ENCODE data around the gene TRIB2.

TRIB2 gene

DNA sequence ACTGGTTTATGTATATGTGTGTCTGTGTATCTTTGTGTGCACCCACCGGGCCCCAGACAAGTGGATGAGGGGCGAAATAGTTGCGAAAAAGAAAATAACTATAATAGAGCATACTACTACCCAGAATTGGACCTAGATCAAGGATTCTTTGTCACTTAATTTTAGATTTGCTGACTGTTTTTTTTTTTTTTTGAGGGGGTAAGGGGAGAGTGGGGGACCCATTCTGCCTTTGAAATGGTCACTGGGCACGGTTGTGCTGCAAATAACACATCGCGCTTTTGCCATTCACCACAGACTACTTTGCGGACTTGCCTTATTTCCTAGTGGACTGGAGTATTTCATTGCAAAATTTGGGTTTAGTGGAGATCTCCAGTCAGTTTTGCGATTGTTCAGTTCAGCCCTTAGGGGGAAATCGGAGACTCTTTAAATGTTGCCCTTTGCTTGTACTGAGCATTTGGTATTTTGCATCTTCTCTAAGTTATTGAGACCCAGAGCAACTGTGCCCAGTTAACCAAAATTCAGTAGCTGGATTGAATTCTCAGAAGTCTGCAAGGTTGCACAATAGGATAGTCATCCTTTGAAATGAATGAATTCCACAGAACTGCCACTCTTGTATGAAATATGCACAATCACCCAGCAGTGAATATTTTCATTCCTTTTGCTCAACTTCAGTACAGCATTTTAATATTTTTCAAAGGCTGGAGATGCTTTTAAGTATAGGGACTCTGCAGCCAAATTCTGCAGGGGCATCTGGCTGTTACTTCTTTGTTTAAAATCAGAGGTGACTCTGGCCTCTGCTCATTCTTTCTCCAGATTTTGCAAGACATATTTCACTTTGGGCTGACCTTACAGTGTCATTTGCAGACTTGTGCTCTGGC is 2.9 kb downstream of the TRIB2 start:
- no peaks in the 10 kb centered on the region for H3K9me3 ChIP-seq (ENCODE audit: control insufficient read depth, low read length)
- no peaks in the 10 kb centered on the region for H3K27me3 ChIP-seq (ENCODE audit: control insufficient read depth, insufficient read depth, low read length, poor library complexity, severe bottlenecking)
- peak overlapping the region; percentile 88 for H3K4me3 ChIP-seq (ENCODE audit: insufficient read depth, low read depth, low read length)
- WGBS, 2 experiments, result 13 to 21% methylated on average over 7 to 8 of the region's 9 CpGs
- H3K36me3 ChIP-seq (ENCODE audit: control insufficient read depth, insufficient read depth, low read length), result peaks cover 13% of the 10 kb centered on the region
- no peak overlapping the region for H3K27ac ChIP-seq (ENCODE audit: insufficient read depth, low read depth, low read length, poor library complexity, severe bottlenecking)
- H3K4me1 ChIP-seq (ENCODE audit: control insufficient read depth, insufficient read depth, low read length), result peaks cover 25% of the 10 kb centered on the region

DNA sequence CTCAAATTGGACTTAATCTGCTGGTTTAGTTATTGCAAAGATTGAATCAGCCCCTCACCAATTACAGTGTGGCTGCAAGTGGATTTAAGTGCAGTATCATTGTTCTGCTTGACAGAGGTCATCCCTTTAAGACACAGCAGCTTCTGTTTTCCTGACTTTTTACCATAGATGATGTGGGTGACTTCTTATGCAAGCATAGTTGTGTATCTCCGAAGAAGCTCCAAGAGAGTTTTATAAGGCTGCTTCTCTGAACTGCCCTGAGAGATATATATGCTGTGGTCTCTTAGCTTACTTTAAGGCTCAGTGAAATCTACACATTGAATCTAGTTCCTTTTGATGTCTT is 3.5 kb downstream of the TRIB2 start:
- H3K36me3 ChIP-seq (ENCODE audit: control insufficient read depth, insufficient read depth, low read length), result peaks cover 19% of the 10 kb centered on the region
- H3K4me1 ChIP-seq (ENCODE audit: control insufficient read depth, insufficient read depth, low read length), result peaks cover 19% of the 10 kb centered on the region
- WGBS, 2 experiments, result 40 to 56% methylated on average over 1 of the region's 1 CpG
- H3K27me3 ChIP-seq (ENCODE audit: control insufficient read depth, insufficient read depth, low read length, poor library complexity, severe bottlenecking), result no peaks in the 10 kb centered on the region
- H3K27ac ChIP-seq (ENCODE audit: insufficient read depth, low read depth, low read length, poor library complexity, severe bottlenecking), result no peak overlapping the region
- H3K9me3 ChIP-seq (ENCODE audit: control insufficient read depth, low read length), result no peaks in the 10 kb centered on the region
- H3K4me3 ChIP-seq (ENCODE audit: insufficient read depth, low read depth, low read length), result peak overlapping the region; percentile 88

DNA sequence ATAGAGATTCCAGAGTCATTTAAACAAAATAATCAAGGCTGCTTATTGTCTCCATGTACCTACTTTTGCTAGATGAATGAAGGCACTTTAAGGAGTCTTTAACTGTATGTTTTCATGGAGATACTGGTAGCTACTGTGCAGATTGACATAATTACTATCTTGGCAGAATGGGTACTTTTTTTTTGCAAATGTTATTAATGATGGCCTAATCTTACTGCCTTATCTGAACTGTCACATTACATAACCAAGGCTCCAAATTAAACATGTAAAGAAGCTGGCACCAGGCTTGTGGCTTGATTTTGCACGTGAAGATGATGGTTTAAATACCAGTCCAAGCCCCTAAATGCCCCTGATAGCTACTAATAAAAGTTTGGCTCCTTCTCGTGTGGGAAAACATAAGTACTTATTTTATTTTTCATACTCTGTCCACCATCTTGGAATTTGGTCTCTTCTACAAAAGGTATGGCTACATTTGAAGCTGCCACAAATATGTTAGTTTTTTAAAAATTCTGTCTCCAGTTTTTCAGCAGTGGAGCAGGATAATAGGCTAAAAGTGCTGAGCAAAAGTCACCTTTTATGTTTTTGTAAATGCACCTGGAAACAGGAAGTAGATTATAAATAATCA is 4.1 kb downstream of the TRIB2 start:
- Histone ChIP-seq H3K9me3 (ENCODE audit: control insufficient read depth, low read length) (no peaks in the 10 kb centered on the region), H3K36me3 (ENCODE audit: control insufficient read depth, insufficient read depth, low read length) (peaks cover 25% of the 10 kb centered on the region), H3K4me3 (ENCODE audit: insufficient read depth, low read depth, low read length) (peak overlapping the region; percentile 88), H3K27ac (ENCODE audit: insufficient read depth, low read depth, low read length, poor library complexity, severe bottlenecking) (no peak overlapping the region), H3K27me3 (ENCODE audit: control insufficient read depth, insufficient read depth, low read length, poor library complexity, severe bottlenecking) (no peaks in the 10 kb centered on the region), H3K4me1 (ENCODE audit: control insufficient read depth, insufficient read depth, low read length) (peaks cover 18% of the 10 kb centered on the region)
- 78 to 81% methylated on average over 2 of the region's 2 CpGs for WGBS, 2 experiments

DNA sequence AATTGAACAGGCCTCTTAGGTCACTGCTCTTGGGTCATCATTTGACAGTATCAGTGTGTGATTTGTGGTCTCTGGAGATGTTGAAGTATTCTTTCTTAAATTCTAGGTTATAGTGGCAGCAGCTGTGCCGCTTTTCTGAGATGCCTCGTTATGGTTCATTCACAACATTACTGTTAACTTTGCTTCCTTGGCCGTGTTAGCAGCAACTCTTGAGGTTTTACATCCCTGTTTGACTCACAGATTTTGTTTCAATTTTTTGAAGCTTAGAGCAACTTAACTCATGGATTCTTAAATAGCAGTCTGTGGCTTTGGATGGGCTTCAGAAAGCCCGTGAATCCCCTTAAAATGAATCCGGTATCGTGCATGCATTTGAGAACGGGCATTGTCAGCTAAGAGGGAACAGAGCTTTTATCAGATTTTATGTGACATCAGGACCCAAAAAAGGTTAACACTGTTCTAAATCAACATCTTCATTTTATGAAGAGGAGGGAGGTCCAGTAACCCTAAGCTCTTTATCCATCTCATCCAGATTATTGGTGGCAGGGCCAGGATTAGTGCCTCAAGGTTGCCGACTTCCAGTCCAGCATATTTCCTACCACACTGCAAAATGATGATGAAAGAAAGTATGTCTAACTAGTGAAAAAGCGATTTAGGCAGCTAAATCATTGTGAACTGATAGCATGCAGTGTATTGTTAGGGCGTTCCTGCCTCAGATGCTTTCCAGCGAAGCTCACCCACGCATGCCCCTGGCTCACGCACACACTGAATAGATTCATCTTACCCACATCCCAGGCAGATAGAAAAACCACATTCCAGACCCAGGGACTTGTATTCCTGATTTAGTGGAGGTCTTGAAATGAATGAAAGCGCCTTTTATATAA is 5.1 kb downstream of the TRIB2 start:
- H3K27me3 ChIP-seq (ENCODE audit: control insufficient read depth, insufficient read depth, low read length, poor library complexity, severe bottlenecking), result no peaks in the 10 kb centered on the region
- no peak overlapping the region for H3K27ac ChIP-seq (ENCODE audit: insufficient read depth, low read depth, low read length, poor library complexity, severe bottlenecking)
- WGBS, 2 experiments, result 81 to 83% methylated on average over 13 to 14 of the region's 14 CpGs
- no peaks in the 10 kb centered on the region for H3K9me3 ChIP-seq (ENCODE audit: control insufficient read depth, low read length)
- H3K4me3 ChIP-seq (ENCODE audit: insufficient read depth, low read depth, low read length), result peak overlapping the region; percentile 88
- H3K36me3 ChIP-seq (ENCODE audit: control insufficient read depth, insufficient read depth, low read length), result peaks cover 34% of the 10 kb centered on the region
- peaks cover 18% of the 10 kb centered on the region for H3K4me1 ChIP-seq (ENCODE audit: control insufficient read depth, insufficient read depth, low read length)

DNA sequence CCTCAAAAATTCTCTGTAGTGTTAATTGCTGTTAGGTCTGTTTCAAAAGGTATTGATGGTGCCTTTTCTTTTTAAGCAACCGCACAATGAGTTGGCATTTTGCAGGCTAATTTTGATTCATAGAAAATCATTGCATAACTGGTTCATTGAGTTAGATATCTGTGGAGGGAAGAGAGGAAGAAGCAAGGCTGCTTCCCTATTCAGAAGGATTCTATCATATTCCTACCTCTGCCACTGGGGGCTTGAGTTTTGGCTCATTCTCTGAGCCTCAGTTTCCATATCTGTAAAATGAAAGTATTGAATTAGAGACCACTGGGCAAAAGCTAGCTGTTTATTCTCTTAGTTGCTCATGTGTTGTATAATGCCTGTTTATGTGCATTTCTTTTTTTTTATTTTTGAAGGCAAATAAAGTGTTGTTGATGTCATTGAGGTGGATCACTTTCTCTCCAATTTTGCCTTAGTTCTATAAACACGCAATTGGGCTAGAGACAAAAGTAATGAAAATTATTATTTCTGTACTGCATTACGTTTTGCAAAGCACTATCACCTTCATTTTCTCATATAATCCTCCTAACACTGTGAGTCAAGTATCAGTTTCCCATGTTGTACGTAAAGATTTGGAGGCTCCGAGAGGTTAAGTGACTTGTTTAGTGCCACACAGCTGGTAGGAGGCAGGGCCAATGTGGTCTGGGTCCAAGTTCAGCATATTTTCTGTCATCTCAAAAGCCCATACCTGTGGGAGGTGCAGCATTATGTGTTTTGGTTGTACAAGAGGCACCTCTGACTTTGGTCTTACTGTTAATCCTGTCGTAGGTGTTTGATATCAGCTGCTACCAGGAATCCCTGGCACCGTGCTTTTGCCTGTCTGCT is 5.9 kb downstream of the TRIB2 start:
- Histone ChIP-seq H3K27me3 (ENCODE audit: control insufficient read depth, insufficient read depth, low read length, poor library complexity, severe bottlenecking) (no peaks in the 10 kb centered on the region), H3K4me1 (ENCODE audit: control insufficient read depth, insufficient read depth, low read length) (peaks cover 18% of the 10 kb centered on the region), H3K27ac (ENCODE audit: insufficient read depth, low read depth, low read length, poor library complexity, severe bottlenecking) (no peak overlapping the region), H3K9me3 (ENCODE audit: control insufficient read depth, low read length) (no peaks in the 10 kb centered on the region), H3K4me3 (ENCODE audit: insufficient read depth, low read depth, low read length) (no peak overlapping the region), H3K36me3 (ENCODE audit: control insufficient read depth, insufficient read depth, low read length) (peaks cover 42% of the 10 kb centered on the region)
- WGBS, 2 experiments, result 95 to 96% methylated on average over 7 of the region's 7 CpGs

DNA sequence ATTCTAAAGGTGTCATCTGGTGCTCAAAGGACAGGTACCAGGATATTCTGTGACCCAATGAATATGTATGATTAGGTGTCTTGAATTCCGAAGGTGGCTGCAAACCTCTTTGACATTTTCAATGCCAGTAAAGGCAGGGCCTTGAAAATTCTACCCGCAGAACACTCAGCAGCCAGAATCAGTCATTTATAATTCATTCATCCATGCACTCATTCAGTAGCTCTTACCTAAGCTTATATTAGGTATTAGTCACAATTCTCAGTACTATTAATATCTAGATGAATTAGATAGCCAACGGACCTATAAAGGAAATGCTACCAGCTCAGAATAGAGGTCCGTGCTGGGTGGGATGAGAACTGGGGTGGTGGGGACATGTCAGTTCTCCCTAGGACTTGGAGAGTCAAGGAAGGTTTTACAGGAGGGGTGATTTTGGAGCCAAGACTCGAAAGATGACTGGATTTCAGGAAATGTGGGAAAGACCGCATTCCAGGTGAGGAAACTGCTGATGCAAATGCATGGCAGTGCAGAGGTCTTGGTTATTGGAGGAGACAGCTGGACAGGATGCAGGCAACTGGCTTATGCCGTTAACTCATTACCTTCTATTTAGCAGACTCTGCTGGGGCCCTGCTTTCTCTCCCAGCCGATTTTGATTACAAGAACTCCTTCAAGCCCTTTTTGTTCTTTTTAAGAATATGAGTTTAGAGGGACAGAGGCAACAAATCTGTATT is 7.2 kb downstream of the TRIB2 start:
- Histone ChIP-seq H3K36me3 (ENCODE audit: control insufficient read depth, insufficient read depth, low read length) (peaks cover 53% of the 10 kb centered on the region), H3K27me3 (ENCODE audit: control insufficient read depth, insufficient read depth, low read length, poor library complexity, severe bottlenecking) (no peaks in the 10 kb centered on the region), H3K4me3 (ENCODE audit: insufficient read depth, low read depth, low read length) (no peak overlapping the region), H3K9me3 (ENCODE audit: control insufficient read depth, low read length) (no peaks in the 10 kb centered on the region), H3K27ac (ENCODE audit: insufficient read depth, low read depth, low read length, poor library complexity, severe bottlenecking) (no peak overlapping the region), H3K4me1 (ENCODE audit: control insufficient read depth, insufficient read depth, low read length) (peaks cover 18% of the 10 kb centered on the region)
- 92 to 96% methylated on average over 8 of the region's 8 CpGs for WGBS, 2 experiments

DNA sequence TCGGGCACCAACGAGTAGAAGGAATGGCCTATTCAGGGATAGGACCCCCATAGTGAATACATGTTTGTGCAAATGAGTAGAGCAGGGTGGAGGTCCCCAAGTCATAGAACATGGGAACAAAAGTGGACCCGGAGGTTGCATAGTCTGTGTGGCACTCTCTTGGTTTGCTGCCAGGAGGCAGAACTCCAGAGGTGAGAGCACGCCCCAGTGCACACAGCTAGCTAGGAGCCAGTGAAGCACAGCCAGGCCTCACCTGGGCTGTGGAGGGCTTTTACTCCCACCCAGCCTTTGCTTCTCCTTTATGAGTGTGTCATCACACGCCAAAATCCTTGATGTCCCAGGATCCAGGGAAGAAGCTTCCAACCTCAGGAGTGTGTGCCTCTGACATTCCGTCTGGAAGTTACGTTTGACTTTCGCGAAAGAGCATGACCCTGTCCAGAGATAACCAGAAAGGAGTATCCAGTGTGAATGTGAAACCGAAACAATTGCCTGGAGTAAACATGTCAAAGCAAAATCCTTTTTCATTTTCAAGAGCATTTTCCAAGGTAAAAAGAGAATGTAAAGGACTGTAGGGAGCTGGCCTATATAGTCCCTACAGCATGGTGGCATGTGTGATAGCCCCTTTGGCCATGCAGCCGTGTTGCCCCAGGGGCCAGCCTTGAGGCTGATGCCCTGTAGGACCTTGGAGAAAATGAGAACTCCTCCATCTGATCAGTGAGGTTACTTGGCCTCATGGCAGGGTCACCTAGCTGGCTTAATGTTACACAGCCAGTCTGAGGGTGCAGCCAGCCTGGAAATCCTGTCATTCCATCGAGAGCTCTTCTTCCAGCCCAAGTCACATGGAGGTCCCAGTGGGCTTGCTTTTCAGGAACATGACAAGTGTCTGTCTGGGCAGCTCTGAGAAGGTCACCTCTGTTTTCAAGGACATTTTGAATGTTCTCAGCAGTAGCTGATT is 8.8 kb downstream of the TRIB2 start:
- no peak overlapping the region for H3K27ac ChIP-seq (ENCODE audit: insufficient read depth, low read depth, low read length, poor library complexity, severe bottlenecking)
- WGBS, 2 experiments, result 94 to 97% methylated on average over 12 of the region's 12 CpGs
- H3K9me3 ChIP-seq (ENCODE audit: control insufficient read depth, low read length), result no peaks in the 10 kb centered on the region
- no peaks in the 10 kb centered on the region for H3K27me3 ChIP-seq (ENCODE audit: control insufficient read depth, insufficient read depth, low read length, poor library complexity, severe bottlenecking)
- H3K36me3 ChIP-seq (ENCODE audit: control insufficient read depth, insufficient read depth, low read length), result peaks cover 69% of the 10 kb centered on the region
- H3K4me1 ChIP-seq (ENCODE audit: control insufficient read depth, insufficient read depth, low read length), result peaks cover 22% of the 10 kb centered on the region
- no peak overlapping the region for H3K4me3 ChIP-seq (ENCODE audit: insufficient read depth, low read depth, low read length)

DNA sequence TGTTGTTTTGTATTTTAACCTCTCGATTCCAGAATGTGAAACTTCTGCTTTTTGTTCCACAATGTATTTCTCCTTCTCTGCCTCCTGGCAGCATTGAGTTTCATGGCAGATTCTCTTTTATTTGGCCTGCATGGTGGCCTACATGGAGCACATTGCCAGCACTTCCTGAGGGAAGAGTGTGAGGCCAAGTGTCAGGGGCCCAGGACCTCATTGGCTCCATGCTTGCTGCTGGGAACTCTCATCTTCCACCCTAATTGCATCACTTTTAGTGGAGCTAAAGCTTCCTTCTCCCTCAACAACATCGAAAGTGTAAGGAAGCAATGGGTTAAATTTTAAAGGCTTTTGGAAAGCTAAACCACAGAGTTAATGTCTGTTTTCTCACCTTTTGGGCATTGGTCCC is 9.5 kb downstream of the TRIB2 start:
- Histone ChIP-seq H3K27me3 (ENCODE audit: control insufficient read depth, insufficient read depth, low read length, poor library complexity, severe bottlenecking) (no peaks in the 10 kb centered on the region), H3K27ac (ENCODE audit: insufficient read depth, low read depth, low read length, poor library complexity, severe bottlenecking) (no peak overlapping the region), H3K4me1 (ENCODE audit: control insufficient read depth, insufficient read depth, low read length) (peaks cover 19% of the 10 kb centered on the region), H3K36me3 (ENCODE audit: control insufficient read depth, insufficient read depth, low read length) (peaks cover 72% of the 10 kb centered on the region), H3K4me3 (ENCODE audit: insufficient read depth, low read depth, low read length) (no peak overlapping the region), H3K9me3 (ENCODE audit: control insufficient read depth, low read length) (no peaks in the 10 kb centered on the region)
- WGBS, 2 experiments, result 93 to 100% methylated on average over 2 of the region's 2 CpGs

All from ectodermal cell (in vitro differentiated cells).